T-helper 2 cell (primary cell): ENCODE measurements around the gene CTDSPL2.
"Not testable (repeated sequence)": the region's sequence is repeated elsewhere in the genome, so short reads cannot be mapped to it uniquely, and the experiment has no call there.

Experiments
- DNase-seq, 5 experiments: peaks; one replicate each; pipeline versions ENCODE4 v3.0.0 to v3.0.0-alpha.2; 2012 to 2022
- total RNA-seq, 2 donors: gene quantifications; one replicate each; lab custom pipeline; 2026; lab: John Stamatoyannopoulos, UW

CTDSPL2 gene
- total RNA-seq = 95.4 to 111 reads per million in 2 donors

- peak; percentile 85 to 96 (median 92) for DNase-seq
Measured at GRCh38 chr15:44426975-44427755, at the start of gene CTDSPL2. Gene CTDSPL2 (plus strand): TSS chr15:44427629. CDS start chr15:44459015, 31,386 bp downstream.

GRCh38 chr15:44381236-44381635, 46.2 kb upstream of the CTDSPL2 start:
- no peak for DNase-seq

- DNase-seq = peak in 1 of 5 experiments; percentile 4
Measured at GRCh38 chr15:44385344-44385942, 42.0 kb upstream of the CTDSPL2 start.

- DNase-seq = no peak
Measured at GRCh38 chr15:44394062-44394461, 33.4 kb upstream of the CTDSPL2 start.

GRCh38 chr15:44394562-44394961, 32.9 kb upstream of the CTDSPL2 start:
- DNase-seq = no peak

GRCh38 chr15:44397869-44398268, 29.6 kb upstream of the CTDSPL2 start:
- DNase-seq = no peak

- peak in 1 of 5 experiments; percentile 86 for DNase-seq
Measured at GRCh38 chr15:44414001-44414400, 13.4 kb upstream of the CTDSPL2 start.

GRCh38 chr15:44427756-44428724, 611 bp downstream of the CTDSPL2 start:
- peak in 1 of 5 experiments; percentile 57 for DNase-seq

GRCh38 chr15:44435893-44436667, 8.7 kb downstream of the CTDSPL2 start:
- DNase-seq = no peak

- DNase-seq = no peak
Measured at GRCh38 chr15:44438402-44438801, 11.0 kb downstream of the CTDSPL2 start.

- DNase-seq = no peak
Measured at GRCh38 chr15:44441095-44441501, 13.7 kb downstream of the CTDSPL2 start.

- DNase-seq = no peak
Measured at GRCh38 chr15:44443515-44443914, 16.1 kb downstream of the CTDSPL2 start.

GRCh38 chr15:44447772-44448376, 20.4 kb downstream of the CTDSPL2 start:
- no peak for DNase-seq

GRCh38 chr15:44450172-44450571, 22.7 kb downstream of the CTDSPL2 start:
- DNase-seq = peak in 1 of 5 experiments; percentile 29

- not testable (repeated sequence) for DNase-seq
Measured at GRCh38 chr15:44453578-44454283, 26.3 kb downstream of the CTDSPL2 start.

GRCh38 chr15:44458429-44458828, 31.0 kb downstream of the CTDSPL2 start:
- DNase-seq = no peak

GRCh38 chr15:44468709-44469385, 41.4 kb downstream of the CTDSPL2 start:
- peak in 1 of 5 experiments; percentile 34 for DNase-seq

GRCh38 chr15:44471885-44472455, 44.5 kb downstream of the CTDSPL2 start:
- no peak for DNase-seq

- no peak for DNase-seq
Measured at GRCh38 chr15:44479343-44479742, 51.9 kb downstream of the CTDSPL2 start.

GRCh38 chr15:44482090-44482489, 54.7 kb downstream of the CTDSPL2 start:
- DNase-seq = no peak
